HEK293T (cell line): ENCODE measurements around the gene GLRX2.

Experiments used
- BHLHE40 ChIP-seq: fragments of 450-650 bp; IDR thresholded peaks from 2 replicates; pipeline ENCODE4 v1.6.1; 2016; ENCODE audit warnings: mild to moderate bottlenecking, moderate library complexity, borderline replicate concordance
- NFRKB ChIP-seq: fragments of 450-650 bp; IDR thresholded peaks from 2 replicates; pipeline ENCODE4 v1.6.1; 2016; ENCODE audit warnings: mild to moderate bottlenecking, moderate library complexity
- ZNF384 ChIP-seq: fragments of 450-650 bp; IDR thresholded peaks from 2 replicates; pipeline ENCODE4 v1.6.1; 2016

DNA sequence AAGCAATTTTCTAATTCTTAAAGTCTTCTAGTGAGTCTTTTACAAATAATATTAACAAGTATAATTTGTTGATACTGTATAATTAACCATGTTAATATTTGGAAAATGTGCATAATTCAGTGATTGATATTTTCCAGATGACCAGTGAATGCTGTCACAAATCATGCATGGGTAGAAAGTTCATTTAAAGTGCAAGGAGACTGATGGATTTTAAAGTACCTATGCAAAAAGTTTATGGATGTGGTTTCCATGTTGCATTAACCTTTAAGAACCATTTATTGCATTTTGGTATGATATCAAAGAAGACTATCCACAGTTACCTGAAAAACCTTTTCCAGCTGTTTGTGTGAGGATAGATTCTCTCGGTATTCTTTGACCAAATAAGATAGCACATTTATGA lies 39.8 kb upstream of the GLRX2 start:
- no peak for TF ChIP-seq NFRKB
- TF ChIP-seq BHLHE40 = no peak
- TF ChIP-seq ZNF384 = no peak
